Transverse colon (tissue), 4 donors: Measurements from ENCODE around the gene ATP12A. TPM values are rescaled to one million over a fixed set of nuclear protein-coding genes. Genes with fewer than 3 reads are reported as not detected.

Experiments used
- DNase-seq: peaks from one replicate; pipeline ENCODE4 v3.0.0-alpha.2; 2019
- H3K27ac ChIP-seq, 4 donors: fragments of 200-600 bp; sonication (generic); 2 replicates each; pipeline ENCODE4 v1.5.1; 2016 to 2018; ENCODE audit warnings: inconsistent platforms in 4 of 4
- H3K27me3 ChIP-seq: fragments of 200-600 bp; sonication (generic); 2 replicates; pipeline ENCODE4 v1.5.1; 2017; ENCODE audit warnings: inconsistent platforms
- H3K36me3 ChIP-seq, 4 donors: fragments of 200-600 bp; sonication (generic); 2 replicates each; pipeline ENCODE4 v1.5.1; 2017 to 2019; ENCODE audit warnings: inconsistent platforms in 4 of 4
- H3K4me1 ChIP-seq, 4 donors: fragments of 200-600 bp; sonication (generic); 2 replicates each; pipeline ENCODE4 v1.5.1; 2017 to 2020; ENCODE audit warnings: inconsistent platforms in 4 of 4
- H3K4me3 ChIP-seq, 4 donors: fragments of 200-600 bp; sonication (generic); 1 replicate in 1 of 4; 2 replicates in 3 of 4; pipeline versions ENCODE4 v1.5.1 to v1.6.1; 2017 to 2019; ENCODE audit warnings: inconsistent platforms in 4 of 4
- H3K9me3 ChIP-seq, 2 donors: fragments of 200-600 bp; sonication (generic); 2 replicates each; pipeline ENCODE4 v1.5.1; 2017 to 2019; ENCODE audit warnings: inconsistent platforms in 2 of 2
- EP300 ChIP-seq: sonication (generic); formaldehyde crosslinking; IDR thresholded peaks from one replicate; pipeline ENCODE4 v1.6.1; 2017; ENCODE audit warnings: antibody characterized with exemption, low read depth
- POLR2A ChIP-seq: fragments of 450-650 bp; IDR thresholded peaks from one replicate; pipeline ENCODE4 v1.6.1; 2016; ENCODE audit warnings: antibody characterized with exemption, mild to moderate bottlenecking, moderate library complexity
- POLR2AphosphoS5 ChIP-seq, 3 donors: sonication (generic); formaldehyde crosslinking; IDR thresholded peaks; one replicate each; pipeline ENCODE4 v1.6.1; 2016; ENCODE audit warnings: antibody characterized with exemption in 3 of 3
- WGBS, 2 donors: methylation state at CpG; one replicate each; pipeline ENCODE4 v1.1.5; 2018; ENCODE audit warnings: low coverage in 1 of 2; 5-methylcytosine and 5-hydroxymethylcytosine counted together
- in situ Hi-C, 4 donors: fragments of 200-750 bp; cut with MboI; loops; one replicate each; pipeline versions ENCODE4 v1.15.0 to v1.15.1; 2017; ENCODE audit warnings: low sequenced_read_pairs in 3 of 4, low pct_ligation_motif_present in 1 of 4, low pct_unique_long_range_greater_than_20kb in 1 of 4
- intact Hi-C: fragments of 100-400 bp; cut with DNase I; formaldehyde crosslinking; loops from one replicate; pipeline ENCODE4 v1.15.1; 2023; ENCODE audit warnings: low total_unique reads
- total RNA-seq, 4 donors: library from RNA; depleted of rRNA; stranded (reverse); fragments of >200 nt; gene quantifications; one replicate each; pipeline ENCODE4 v1.1.0, GENCODE V29; 2016
- TF ChIP-seq, protein P1 (sequence below), 5 experiments: fragments of 200-600 bp in 3 of 5; fragments of 450-650 bp in 2 of 5; sonication (generic) in 3 of 5; IDR thresholded peaks; 1 replicate in 2 of 5; 2 replicates in 3 of 5; pipeline ENCODE4 v1.5.1; 2016 to 2017; ENCODE audit warnings: antibody characterized with exemption in 5 of 5, inconsistent platforms in 3 of 5, mild to moderate bottlenecking in 2 of 5, moderate library complexity in 1 of 5

ATP12A gene
- total RNA-seq, 4 donors from 2014 or later: 0.14 TPM; not detected in 3

- TF ChIP-seq, protein P1, sequence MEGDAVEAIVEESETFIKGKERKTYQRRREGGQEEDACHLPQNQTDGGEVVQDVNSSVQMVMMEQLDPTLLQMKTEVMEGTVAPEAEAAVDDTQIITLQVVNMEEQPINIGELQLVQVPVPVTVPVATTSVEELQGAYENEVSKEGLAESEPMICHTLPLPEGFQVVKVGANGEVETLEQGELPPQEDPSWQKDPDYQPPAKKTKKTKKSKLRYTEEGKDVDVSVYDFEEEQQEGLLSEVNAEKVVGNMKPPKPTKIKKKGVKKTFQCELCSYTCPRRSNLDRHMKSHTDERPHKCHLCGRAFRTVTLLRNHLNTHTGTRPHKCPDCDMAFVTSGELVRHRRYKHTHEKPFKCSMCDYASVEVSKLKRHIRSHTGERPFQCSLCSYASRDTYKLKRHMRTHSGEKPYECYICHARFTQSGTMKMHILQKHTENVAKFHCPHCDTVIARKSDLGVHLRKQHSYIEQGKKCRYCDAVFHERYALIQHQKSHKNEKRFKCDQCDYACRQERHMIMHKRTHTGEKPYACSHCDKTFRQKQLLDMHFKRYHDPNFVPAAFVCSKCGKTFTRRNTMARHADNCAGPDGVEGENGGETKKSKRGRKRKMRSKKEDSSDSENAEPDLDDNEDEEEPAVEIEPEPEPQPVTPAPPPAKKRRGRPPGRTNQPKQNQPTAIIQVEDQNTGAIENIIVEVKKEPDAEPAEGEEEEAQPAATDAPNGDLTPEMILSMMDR (IDR thresholded peaks at IDR 0.05): no peak
- TF ChIP-seq POLR2AphosphoS5 (IDR thresholded peaks at IDR 0.05) (no peak), POLR2A (no peak), EP300 (no peak)
- DNase-seq: no peak
- in situ Hi-C loops: no loop called here
- no peaks in the 10 kb centered on the region for H3K36me3 ChIP-seq
- 71% methylated on average over 8 of the region's 8 CpGs; no CpG with 5 or more reads in 1 of the 2 donors for WGBS, 2 donors
- no peak overlapping the region for H3K27ac ChIP-seq
- H3K27me3 ChIP-seq: peaks cover 27% of the 10 kb centered on the region
- intact Hi-C loops: no loop called here
- no peak overlapping the region for H3K4me3 ChIP-seq
- no peaks in the 10 kb centered on the region for H3K9me3 ChIP-seq
- H3K4me1 ChIP-seq: peaks cover 0 to 7% (median 4%) of the 10 kb centered on the region in 4 donors
These were observed 61.6 kb downstream of the ATP12A start for GRCh38 chr13:24741791-24742190.

DNA sequence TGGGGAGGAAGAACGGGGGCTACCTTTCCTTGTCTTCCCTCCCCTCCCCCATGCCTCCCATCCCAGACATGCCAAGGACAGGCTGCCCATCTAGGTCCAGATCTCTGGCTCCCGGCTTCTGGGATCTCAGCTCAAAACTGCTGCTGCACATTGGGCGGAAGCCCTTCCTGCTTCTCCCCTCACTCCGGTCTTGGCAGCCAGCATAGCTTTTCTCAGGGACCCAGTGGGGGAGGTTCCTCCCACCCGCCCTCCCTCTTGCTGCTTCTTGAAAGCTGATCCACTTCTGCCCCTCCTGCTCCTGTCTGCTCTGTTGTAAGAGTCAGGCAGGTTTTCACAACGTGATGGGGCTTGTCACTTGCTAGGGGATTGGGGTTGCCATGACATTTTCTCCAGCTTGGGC is 62.1 kb downstream of the ATP12A start:
- Histone ChIP-seq H3K27me3 (peaks cover 32% of the 10 kb centered on the region), H3K9me3 (no peaks in the 10 kb centered on the region), H3K4me3 (no peak overlapping the region), H3K27ac (no peak overlapping the region), H3K36me3 (no peaks in the 10 kb centered on the region), H3K4me1 (peaks cover 0 to 12% (median 7%) of the 10 kb centered on the region in 4 donors)
- DNase-seq: no peak
- no peak for TF ChIP-seq POLR2AphosphoS5 (IDR thresholded peaks at IDR 0.05)
- TF ChIP-seq EP300: no peak
- intact Hi-C loops: no loop called here
- WGBS, 2 donors: 32 to 73% methylated on average over 2 to 6 of the region's 6 CpGs
- in situ Hi-C loops: no loop called here

DNA sequence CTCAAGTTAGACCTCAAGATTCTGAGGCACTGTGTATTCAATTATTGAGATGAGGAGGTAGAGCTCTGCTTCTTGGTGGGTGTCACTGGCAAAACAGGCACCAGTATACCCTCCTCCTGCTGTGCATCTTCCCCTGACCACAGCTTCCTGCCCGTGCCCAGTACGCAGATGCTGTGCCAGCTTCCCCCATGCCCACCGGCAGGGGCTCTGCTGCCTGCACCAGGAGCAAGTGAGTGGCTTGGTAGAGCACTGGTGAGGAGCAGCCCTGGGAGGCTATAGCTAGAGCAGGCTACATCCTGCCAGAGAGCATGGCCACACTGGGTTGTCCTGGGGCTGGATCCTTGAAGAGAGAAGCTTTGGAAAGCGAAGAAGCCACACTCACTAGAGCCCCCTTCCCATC is 62.8 kb downstream of the ATP12A start:
- TF ChIP-seq POLR2AphosphoS5 (IDR thresholded peaks at IDR 0.05) (no peak), POLR2A (no peak), EP300 (no peak)
- TF ChIP-seq, protein P1 (IDR thresholded peaks at IDR 0.05): no peak
- Histone ChIP-seq H3K27me3 (peaks cover 39% of the 10 kb centered on the region), H3K9me3 (no peaks in the 10 kb centered on the region), H3K4me3 (no peak overlapping the region), H3K27ac (no peak overlapping the region), H3K36me3 (no peaks in the 10 kb centered on the region), H3K4me1 (peaks cover 0 to 18% (median 12%) of the 10 kb centered on the region in 4 donors)
- DNase-seq: no peak
- in situ Hi-C loops: no loop called here
- WGBS, 2 donors: 50% methylated on average over 4 of the region's 4 CpGs; no CpG with 5 or more reads in 1 of the 2 donors
- intact Hi-C loops: no loop called here

DNA sequence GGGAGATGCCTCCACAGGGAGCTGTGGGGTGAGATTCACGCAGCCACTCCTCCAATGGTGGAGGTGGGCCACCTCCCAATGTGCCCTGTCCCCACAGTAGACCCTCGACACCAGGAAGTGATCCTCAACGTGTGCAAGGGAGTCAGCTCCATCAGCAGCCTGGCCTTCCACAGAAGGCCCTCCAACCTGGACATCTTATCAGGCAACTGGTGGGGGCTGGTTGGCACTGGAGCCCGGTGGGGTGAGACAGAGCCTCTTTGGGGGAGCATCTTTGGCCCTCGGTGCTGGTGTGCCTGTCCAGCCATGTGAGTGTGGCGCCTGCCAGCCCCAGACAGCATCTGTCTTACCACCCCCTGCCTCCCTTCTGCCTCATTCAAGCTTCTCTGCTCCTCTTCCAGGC is 64.0 kb downstream of the ATP12A start:
- Histone ChIP-seq H3K9me3 (no peaks in the 10 kb centered on the region), H3K27me3 (peaks cover 50% of the 10 kb centered on the region), H3K4me3 (no peak overlapping the region), H3K4me1 (peaks cover 0 to 19% (median 13%) of the 10 kb centered on the region in 4 donors), H3K36me3 (no peaks in the 10 kb centered on the region), H3K27ac (no peak overlapping the region)
- no peak for DNase-seq
- in situ Hi-C loops (no loop called here), intact Hi-C loops (no loop called here)
- TF ChIP-seq, protein P1 (IDR thresholded peaks at IDR 0.05): no peak
- TF ChIP-seq POLR2A (no peak), EP300 (no peak), POLR2AphosphoS5 (IDR thresholded peaks at IDR 0.05) (no peak)
- WGBS, 2 donors: 64% methylated on average over 6 of the region's 6 CpGs; no CpG with 5 or more reads in 1 of the 2 donors

GRCh38 chr13:24745516-24745860 is 65.3 kb downstream of the ATP12A start:
- TF ChIP-seq, protein P1 (IDR thresholded peaks at IDR 0.05): no peak
- TF ChIP-seq POLR2AphosphoS5 (IDR thresholded peaks at IDR 0.05) (no peak), POLR2A (no peak), EP300 (no peak)
- Histone ChIP-seq H3K4me3 (no peak overlapping the region), H3K27me3 (peaks cover 61% of the 10 kb centered on the region), H3K36me3 (no peaks in the 10 kb centered on the region), H3K4me1 (peaks cover 0 to 19% (median 13%) of the 10 kb centered on the region in 4 donors), H3K9me3 (no peaks in the 10 kb centered on the region), H3K27ac (no peak overlapping the region)
- intact Hi-C loops: no loop called here
- 76% methylated on average over 15 of the region's 24 CpGs; no CpG with 5 or more reads in 1 of the 2 donors for WGBS, 2 donors
- no peak for DNase-seq
- in situ Hi-C loops: no loop called here
